Hepatocyte (in vitro differentiated cells): Measurements from ENCODE around the gene AGAP1.

Experiments
- CTCF ChIP-seq: fragments of 200-600 bp; sonication (generic); IDR thresholded peaks from 2 replicates; pipeline ENCODE4 v1.5.1; 2016; ENCODE audit warnings: antibody characterized with exemption, mild to moderate bottlenecking; ENCODE audit not compliant: poor library complexity
- EZH2 ChIP-seq: fragments of 200-600 bp; sonication (generic); IDR thresholded peaks from 2 replicates; pipeline ENCODE4 v1.6.1; 2016; ENCODE audit warnings: antibody characterized with exemption, mild to moderate bottlenecking, borderline replicate concordance
- EZH2phosphoT487 ChIP-seq: fragments of 200-600 bp; sonication (generic); IDR thresholded peaks from one replicate; pipeline ENCODE4 v1.6.1; 2018; ENCODE audit warnings: antibody characterized with exemption, mild to moderate bottlenecking, low read depth, moderate library complexity; ENCODE audit not compliant: unreplicated experiment, severe bottlenecking

GRCh38 chr2:236157366-236157765, 663.5 kb downstream of the AGAP1 start:
- no peak for TF ChIP-seq CTCF
- TF ChIP-seq EZH2: no peak
- no peak for TF ChIP-seq EZH2phosphoT487
